OCI-LY7 (cell line): ENCODE measurements around the gene PGAP3.
"Not testable (repeated sequence)": the region's sequence is repeated elsewhere in the genome, so short reads cannot be mapped to it uniquely, and the experiment has no call there.

ENCODE experiments used
- CTCF ChIP-seq: fragments of 200-600 bp; sonication (generic); conservative IDR thresholded peaks from 2 replicates; pipeline ENCODE4 v1.5.1; 2014; ENCODE audit warnings: mild to moderate bottlenecking, antibody characterized with exemption, low read length, moderate library complexity, mixed read lengths
- EZH2phosphoT487 ChIP-seq: fragments of 200-600 bp; sonication (generic); IDR thresholded peaks from 2 replicates; pipeline ENCODE4 v1.6.1; 2018; ENCODE audit warnings: low read depth, borderline replicate concordance, mild to moderate bottlenecking, mixed run types, antibody characterized with exemption, low read length, moderate library complexity, mixed read lengths

- not testable (repeated sequence) for TF ChIP-seq CTCF, EZH2phosphoT487
These were observed 23.2 kb upstream of the PGAP3 start for GRCh38 chr17:39711071-39711470.
